ENCODE measurements around the gene DUS1L. TPM values are rescaled to one million over a fixed set of nuclear protein-coding genes. Genes with fewer than 3 reads are reported as not detected.
"Not testable (repeated sequence)": the region's sequence is repeated elsewhere in the genome, so short reads cannot be mapped to it uniquely, and the experiment has no call there.

The DUS1L gene
- total RNA-seq, 1 donor from 2014 or later, result 72.4 TPM

- Histone ChIP-seq H3K4me1 (no peaks in the 10 kb centered on the region), H3K9me3 (no peaks in the 10 kb centered on the region), H3K27ac (no peak overlapping the region), H3K4me3 (no peak overlapping the region), H3K36me3 (peaks cover 0 to 15% of the 10 kb centered on the region in 2 donors), H3K27me3 (no peaks in the 10 kb centered on the region)
- intact Hi-C loops (cut with DNase I), result loop anchor here (10.0 kb wide), 1 partner anchor 281 kb away; no protein-coding TSS in a partner anchor
- DNase-seq (ENCODE audit: extremely low spot score in 2 of 2), result no peak
- TF ChIP-seq POLR2AphosphoS5 (IDR thresholded peaks at IDR 0.05; ENCODE audit: insufficient read depth in 1 of 2, low read depth in 1 of 2), result no peak
- no peak for TF ChIP-seq POLR2A (IDR thresholded peaks at IDR 0.05)
- no peak for TF ChIP-seq CTCF (IDR thresholded peaks at IDR 0.05)
Measured at GRCh38 chr17:82043507-82043906, 22.1 kb downstream of the DUS1L start.

- no peak overlapping the region for H3K27ac ChIP-seq
- intact Hi-C loops (cut with DNase I), result loop anchor here (10.0 kb wide), 1 partner anchor 282 kb away; no protein-coding TSS in a partner anchor
- H3K4me3 ChIP-seq, result no peak overlapping the region
- H3K9me3 ChIP-seq, result no peaks in the 10 kb centered on the region
- TF ChIP-seq POLR2AphosphoS5 (IDR thresholded peaks at IDR 0.05; ENCODE audit: insufficient read depth in 1 of 2, low read depth in 1 of 2), result no peak
- no peak for TF ChIP-seq CTCF (IDR thresholded peaks at IDR 0.05)
- TF ChIP-seq POLR2A (IDR thresholded peaks at IDR 0.05), result no peak
- H3K36me3 ChIP-seq, result peaks cover 0 to 8% of the 10 kb centered on the region in 2 donors
- no peak for DNase-seq (ENCODE audit: extremely low spot score in 2 of 2)
- H3K4me1 ChIP-seq, result no peaks in the 10 kb centered on the region
- H3K27me3 ChIP-seq, result no peaks in the 10 kb centered on the region
Measured at GRCh38 chr17:82042649-82043048, 23.0 kb downstream of the DUS1L start.

GRCh38 chr17:82041144-82041814 lies 24.3 kb downstream of the DUS1L start:
- Histone ChIP-seq H3K27ac (no peak overlapping the region), H3K36me3 (no peaks in the 10 kb centered on the region), H3K27me3 (no peaks in the 10 kb centered on the region), H3K4me1 (peaks cover 7% of the 10 kb centered on the region), H3K9me3 (no peaks in the 10 kb centered on the region), H3K4me3 (no peak overlapping the region)
- no peak for DNase-seq (ENCODE audit: extremely low spot score in 2 of 2)
- intact Hi-C loops (cut with DNase I), result loop anchor here (10.0 kb wide), 1 partner anchor 284 kb away; no protein-coding TSS in a partner anchor
- TF ChIP-seq POLR2AphosphoS5 (IDR thresholded peaks at IDR 0.05; ENCODE audit: insufficient read depth in 1 of 2, low read depth in 1 of 2) (no peak), CTCF (IDR thresholded peaks at IDR 0.05) (no peak), POLR2A (IDR thresholded peaks at IDR 0.05) (no peak)

- Histone ChIP-seq H3K4me3 (no peak overlapping the region), H3K36me3 (no peaks in the 10 kb centered on the region), H3K4me1 (peaks cover 16% of the 10 kb centered on the region), H3K27ac (no peak overlapping the region), H3K27me3 (no peaks in the 10 kb centered on the region), H3K9me3 (no peaks in the 10 kb centered on the region)
- intact Hi-C loops (cut with DNase I), result loop anchor here (10.0 kb wide), 1 partner anchor 285 kb away; no protein-coding TSS in a partner anchor
- no peak for DNase-seq (ENCODE audit: extremely low spot score in 2 of 2)
- no peak for TF ChIP-seq POLR2AphosphoS5 (IDR thresholded peaks at IDR 0.05; ENCODE audit: insufficient read depth in 1 of 2, low read depth in 1 of 2)
- TF ChIP-seq CTCF (IDR thresholded peaks at IDR 0.05), result no peak
- TF ChIP-seq POLR2A (IDR thresholded peaks at IDR 0.05), result no peak
Measured at GRCh38 chr17:82039695-82040299, 25.8 kb downstream of the DUS1L start.

- peaks cover 16% of the 10 kb centered on the region for H3K4me1 ChIP-seq
- DNase-seq (ENCODE audit: extremely low spot score in 2 of 2); H3K27me3 ChIP-seq; H3K9me3 ChIP-seq; H3K4me3 ChIP-seq; H3K36me3 ChIP-seq; intact Hi-C loops (cut with DNase I); H3K27ac ChIP-seq: not testable (repeated sequence)
Measured at GRCh38 chr17:82038796-82039409, 26.7 kb downstream of the DUS1L start.
